IPS-18a (cell line): ENCODE results near the gene CHD6.
A peak's percentile ranks its signal among the peaks of the same experiment; 100 is the strongest.

ENCODE experiments used
- H3K27ac ChIP-seq: one replicate; pipeline ENCODE4 v1.5.1; 2013; ENCODE audit warnings: low read length
- H3K27me3 ChIP-seq: one replicate; pipeline ENCODE4 v1.6.1; 2013; ENCODE audit warnings: mild to moderate bottlenecking, low read length; ENCODE audit not compliant: control insufficient read depth, insufficient read depth
- H3K36me3 ChIP-seq: one replicate; pipeline ENCODE4 v1.6.1; 2013; ENCODE audit warnings: low read depth, low read length; ENCODE audit not compliant: control insufficient read depth
- H3K4me1 ChIP-seq: one replicate; pipeline ENCODE4 v1.6.1; 2013; ENCODE audit warnings: low read depth, low read length; ENCODE audit not compliant: control insufficient read depth
- H3K4me3 ChIP-seq: one replicate; pipeline ENCODE4 v1.5.1; 2013; ENCODE audit warnings: low read length
- H3K9ac ChIP-seq: one replicate; pipeline ENCODE4 v1.6.1; 2013; ENCODE audit warnings: mild to moderate bottlenecking, low read length, moderate library complexity
- H3K9me3 ChIP-seq: one replicate; pipeline ENCODE4 v1.6.1; 2013; ENCODE audit warnings: low read depth, low read length; ENCODE audit not compliant: control insufficient read depth

The CHD6 gene

GRCh38 chr20:41575412-41575811, 42.8 kb downstream of the CHD6 start:
- Histone ChIP-seq H3K27me3 (no peaks in the 10 kb centered on the region), H3K9me3 (no peaks in the 10 kb centered on the region), H3K4me1 (peaks cover 35% of the 10 kb centered on the region)

GRCh38 chr20:41574802-41575389, 43.3 kb downstream of the CHD6 start:
- Histone ChIP-seq H3K27me3 (no peaks in the 10 kb centered on the region), H3K27ac (peak overlapping the region; percentile 45), H3K36me3 (no peaks in the 10 kb centered on the region), H3K4me3 (peak overlapping the region; percentile 15), H3K4me1 (peaks cover 35% of the 10 kb centered on the region), H3K9me3 (no peaks in the 10 kb centered on the region), H3K9ac (peak overlapping the region; percentile 17)

More at GRCh38 chr20:41575412-41575811, 42.8 kb downstream of the CHD6 start:
- H3K9ac ChIP-seq = no peak overlapping the region
- H3K27ac ChIP-seq = no peak overlapping the region
- H3K4me3 ChIP-seq = no peak overlapping the region
- no peaks in the 10 kb centered on the region for H3K36me3 ChIP-seq

GRCh38 chr20:41573955-41574354, 44.2 kb downstream of the CHD6 start:
- no peaks in the 10 kb centered on the region for H3K9me3 ChIP-seq
- no peaks in the 10 kb centered on the region for H3K36me3 ChIP-seq
- peak overlapping the region; percentile 17 for H3K9ac ChIP-seq
- peaks cover 35% of the 10 kb centered on the region for H3K4me1 ChIP-seq
- peak overlapping the region; percentile 45 for H3K27ac ChIP-seq
- no peaks in the 10 kb centered on the region for H3K27me3 ChIP-seq
- peak overlapping the region; percentile 26 for H3K4me3 ChIP-seq

GRCh38 chr20:41572010-41572572, 46.1 kb downstream of the CHD6 start:
- H3K36me3 ChIP-seq = no peaks in the 10 kb centered on the region

DNA sequence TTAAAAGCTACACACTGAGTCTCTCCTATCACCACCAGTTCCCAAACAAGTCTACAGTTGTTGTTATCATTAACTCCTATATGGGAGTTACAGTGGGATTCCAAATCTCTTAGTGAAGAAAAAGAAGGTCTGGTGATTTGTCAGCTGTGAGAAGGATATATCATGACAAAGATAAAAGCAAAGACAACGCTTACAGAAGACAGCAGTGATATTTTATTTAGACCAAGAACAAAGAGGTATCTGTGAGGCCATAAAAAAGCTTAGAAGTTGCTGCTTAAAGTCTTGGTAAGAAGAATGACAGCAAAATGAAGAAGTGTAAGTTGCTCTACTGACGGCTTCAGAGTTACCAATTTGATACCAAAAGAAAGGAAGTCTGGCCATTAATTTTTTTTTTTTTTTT, 47.2 kb downstream of the CHD6 start:
- Histone ChIP-seq H3K4me1 (peaks cover 29% of the 10 kb centered on the region), H3K9ac (no peak overlapping the region), H3K27ac (no peak overlapping the region), H3K27me3 (no peaks in the 10 kb centered on the region), H3K36me3 (no peaks in the 10 kb centered on the region), H3K4me3 (no peak overlapping the region), H3K9me3 (no peaks in the 10 kb centered on the region)

More at GRCh38 chr20:41572010-41572572, 46.1 kb downstream of the CHD6 start:
- H3K27me3 ChIP-seq = no peaks in the 10 kb centered on the region
- no peaks in the 10 kb centered on the region for H3K9me3 ChIP-seq
- H3K9ac ChIP-seq = no peak overlapping the region
- H3K27ac ChIP-seq = no peak overlapping the region
- H3K4me1 ChIP-seq = peaks cover 31% of the 10 kb centered on the region
- H3K4me3 ChIP-seq = no peak overlapping the region

GRCh38 chr20:41570557-41570956, 47.6 kb downstream of the CHD6 start:
- Histone ChIP-seq H3K4me3 (no peak overlapping the region), H3K27me3 (no peaks in the 10 kb centered on the region), H3K36me3 (no peaks in the 10 kb centered on the region), H3K27ac (no peak overlapping the region), H3K9ac (no peak overlapping the region), H3K9me3 (no peaks in the 10 kb centered on the region), H3K4me1 (peaks cover 29% of the 10 kb centered on the region)

DNA sequence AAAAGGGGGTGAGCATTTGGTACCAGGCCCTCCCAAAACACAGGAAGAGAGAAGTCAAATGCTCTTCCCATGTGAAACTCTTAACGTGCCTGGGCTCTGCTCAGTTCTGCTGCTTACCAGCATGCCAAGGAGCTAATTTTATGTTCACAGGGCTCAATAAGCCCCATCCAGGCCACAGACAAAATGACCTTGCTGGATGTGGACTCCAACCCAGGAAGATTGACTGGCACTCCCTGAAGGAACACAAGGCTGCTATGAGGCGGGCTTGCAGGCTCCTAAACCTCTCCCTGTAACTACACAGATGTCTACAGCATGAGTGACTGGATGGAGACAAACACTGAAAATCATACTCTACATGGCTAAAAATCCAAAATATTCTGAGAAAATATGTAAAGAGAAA, 50.6 kb downstream of the CHD6 start:
- peaks cover 8% of the 10 kb centered on the region for H3K4me1 ChIP-seq
- H3K9ac ChIP-seq = no peak overlapping the region
- H3K36me3 ChIP-seq = no peaks in the 10 kb centered on the region
- H3K4me3 ChIP-seq = no peak overlapping the region
- H3K9me3 ChIP-seq = no peaks in the 10 kb centered on the region
- H3K27ac ChIP-seq = no peak overlapping the region
- no peaks in the 10 kb centered on the region for H3K27me3 ChIP-seq

DNA sequence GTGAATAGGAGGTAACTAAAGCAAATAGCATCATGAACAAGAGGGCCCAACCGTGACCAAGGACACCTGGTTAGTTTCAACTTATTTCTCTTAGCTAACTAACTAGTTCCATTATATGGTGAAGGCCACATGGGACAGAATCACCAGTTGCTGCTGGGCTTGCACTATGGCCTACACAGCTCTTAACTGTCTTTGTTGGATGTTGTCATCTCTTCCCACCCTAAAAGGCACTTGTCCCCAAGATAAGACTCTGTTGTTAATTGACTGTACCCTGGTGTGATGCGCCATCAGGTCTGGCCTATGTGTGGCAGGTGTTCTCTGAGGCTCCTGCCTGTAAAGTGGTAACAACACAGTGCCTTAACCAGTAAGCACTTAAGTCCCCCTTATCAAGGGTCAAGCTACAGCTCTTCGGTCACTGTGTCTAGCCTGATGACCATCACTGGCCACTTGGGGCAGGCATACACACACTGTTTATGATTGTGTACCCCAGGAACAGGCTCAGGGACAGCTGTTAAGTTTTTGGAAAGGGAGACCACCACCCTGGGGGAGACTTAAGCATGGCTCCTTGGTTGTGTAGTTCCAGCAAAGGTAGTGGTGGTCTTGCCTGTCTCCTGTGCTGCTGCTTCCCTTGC, 51.2 kb downstream of the CHD6 start:
- H3K27me3 ChIP-seq = no peaks in the 10 kb centered on the region

GRCh38 chr20:41563087-41563486, 55.1 kb downstream of the CHD6 start:
- no peaks in the 10 kb centered on the region for H3K27me3 ChIP-seq
- no peak overlapping the region for H3K4me3 ChIP-seq
- no peak overlapping the region for H3K9ac ChIP-seq
- H3K4me1 ChIP-seq = no peaks in the 10 kb centered on the region
- H3K9me3 ChIP-seq = no peaks in the 10 kb centered on the region
- no peak overlapping the region for H3K27ac ChIP-seq
- H3K36me3 ChIP-seq = no peaks in the 10 kb centered on the region

More for the DNA sequence above, 51.2 kb downstream of the CHD6 start:
- Histone ChIP-seq H3K4me1 (peaks cover 2% of the 10 kb centered on the region), H3K4me3 (no peak overlapping the region), H3K36me3 (no peaks in the 10 kb centered on the region), H3K27ac (no peak overlapping the region), H3K9me3 (no peaks in the 10 kb centered on the region), H3K9ac (no peak overlapping the region)

DNA sequence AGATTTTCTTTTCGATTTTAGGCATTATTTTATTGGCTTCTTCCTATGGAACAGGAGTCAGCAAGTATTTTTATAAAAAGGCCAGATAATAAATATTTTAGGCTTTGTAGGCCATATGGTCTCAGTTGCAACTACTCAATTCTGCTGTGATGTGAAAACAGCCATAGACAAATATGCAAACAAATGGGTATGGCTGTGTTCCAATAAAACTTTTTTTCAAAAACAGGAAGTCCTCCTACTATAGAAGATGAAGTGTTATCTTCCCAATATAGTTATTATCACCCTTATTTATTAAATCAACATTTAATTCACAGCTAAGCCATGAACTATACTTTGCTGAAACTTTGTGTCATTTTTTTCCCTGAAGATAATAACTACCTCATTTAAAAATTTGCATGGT, 57.2 kb downstream of the CHD6 start:
- Histone ChIP-seq H3K4me3 (no peak overlapping the region), H3K27me3 (no peaks in the 10 kb centered on the region), H3K4me1 (no peaks in the 10 kb centered on the region), H3K9ac (no peak overlapping the region), H3K27ac (no peak overlapping the region), H3K9me3 (no peaks in the 10 kb centered on the region), H3K36me3 (no peaks in the 10 kb centered on the region)

- Histone ChIP-seq H3K4me1 (no peaks in the 10 kb centered on the region), H3K9me3 (no peaks in the 10 kb centered on the region), H3K9ac (no peak overlapping the region), H3K27ac (no peak overlapping the region), H3K27me3 (no peaks in the 10 kb centered on the region), H3K36me3 (no peaks in the 10 kb centered on the region), H3K4me3 (no peak overlapping the region)
Measured at GRCh38 chr20:41559658-41560057, 58.5 kb downstream of the CHD6 start.
